Panc1 (cell line): Measurements from ENCODE around the gene SDR9C7. TPM values are rescaled to one million over a fixed set of nuclear protein-coding genes. Genes with fewer than 3 reads are reported as not detected.

ENCODE experiments used
- ATAC-seq: fragments of 200-7000 bp; cut with Tn5 transposase; 2 replicates; pipeline ENCODE4 v1.9.1; 2020; ENCODE audit warnings: mild to moderate bottlenecking, moderate library complexity
- BruUV-seq: library from RNA; stranded (reverse); fragments of 400-500 nt; replicated peaks from 2 replicates; lab custom pipeline; 2021; lab: Mats Ljungman, UMichigan
- CTCF ChIA-PET: fragments of 300-600 bp; sonication (Branson Sonifier 250); formaldehyde crosslinking; loops from one replicate; lab custom pipeline; 2022; ENCODE audit warnings: antibody characterized with exemption; lab: Charles Lee
- POLR2A ChIA-PET: fragments of 300-600 bp; sonication (Branson Sonifier 250); formaldehyde crosslinking; loops from one replicate; lab custom pipeline; 2022; ENCODE audit warnings: antibody characterized with exemption; lab: Charles Lee
- DNase-seq: peaks from one replicate; pipeline ENCODE4 v3.0.0-alpha.2; 2010; ENCODE audit warnings: low read depth, low spot score
- H3K27ac ChIP-seq: 2 replicates; pipeline ENCODE4 v1.5.1; 2011; ENCODE audit warnings: mild to moderate bottlenecking, low read length, inconsistent platforms
- H3K27me3 ChIP-seq: fragments of 200-500 bp; sonication (Bioruptor generic); 2 replicates; pipeline ENCODE4 v1.6.0; 2014; ENCODE audit warnings: low read length, inconsistent platforms; ENCODE audit not compliant: control insufficient read depth, insufficient read depth
- H3K36me3 ChIP-seq: fragments of 200-500 bp; sonication (Bioruptor generic); 2 replicates; pipeline ENCODE4 v1.5.1; 2014; ENCODE audit warnings: inconsistent platforms, mild to moderate bottlenecking, low read length, moderate library complexity; ENCODE audit not compliant: control insufficient read depth, insufficient read depth
- H3K4me1 ChIP-seq: 2 replicates; pipeline ENCODE4 v1.5.1; 2011; ENCODE audit warnings: inconsistent platforms, mild to moderate bottlenecking, low read length, moderate library complexity; ENCODE audit not compliant: control insufficient read depth, insufficient read depth
- H3K4me3 ChIP-seq, 2 experiments: 2 replicates each; pipeline ENCODE4 v1.5.1; 2011 to 2012; ENCODE audit warnings: low read depth in 2 of 2, low read length in 2 of 2, mild to moderate bottlenecking in 2 of 2, inconsistent platforms in 1 of 2, moderate library complexity in 1 of 2
- H3K9me3 ChIP-seq: fragments of 200-500 bp; sonication (Bioruptor generic); 2 replicates; pipeline ENCODE4 v1.5.1; 2014; ENCODE audit warnings: low read depth, mild to moderate bottlenecking, inconsistent platforms, low read length, moderate library complexity; ENCODE audit not compliant: control insufficient read depth, insufficient read depth
- CTCF ChIP-seq: fragments of 450-650 bp; IDR thresholded peaks from 2 replicates; pipeline ENCODE4 v1.5.1; 2017; ENCODE audit warnings: mild to moderate bottlenecking
- POLR2AphosphoS5 ChIP-seq: IDR thresholded peaks from 2 replicates; pipeline ENCODE4 v1.6.1; 2012; ENCODE audit warnings: mild to moderate bottlenecking, low read depth, low read length, moderate library complexity
- REST ChIP-seq, 2 experiments: IDR thresholded peaks; 2 replicates each; pipeline ENCODE4 v1.6.1; 2011 to 2012; ENCODE audit warnings: low read depth in 2 of 2, control low read depth in 1 of 2, low read length in 1 of 2, mild to moderate bottlenecking in 1 of 2, moderate library complexity in 1 of 2; ENCODE audit not compliant: insufficient read depth in 1 of 2
- SIN3A ChIP-seq: IDR thresholded peaks from 2 replicates; pipeline ENCODE4 v1.6.1; 2012; ENCODE audit warnings: low read depth, mild to moderate bottlenecking, low read length, moderate library complexity, borderline replicate concordance; ENCODE audit not compliant: insufficient read depth
- TCF7L2 ChIP-seq: IDR thresholded peaks from 2 replicates; pipeline ENCODE4 v1.6.1; 2011; ENCODE audit warnings: mild to moderate bottlenecking, low read depth, low read length, inconsistent platforms
- in situ Hi-C: cut with HindIII; loops from 2 replicates; pipeline ENCODE4 v1.10.0; 2016; ENCODE audit warnings: low sequenced_read_pairs, low pct_unique_long_range_greater_than_20kb
- intact Hi-C: fragments of 100-400 bp; cut with micrococcal nuclease; formaldehyde crosslinking; loops from one replicate; pipeline ENCODE4 v1.10.0; 2022; ENCODE audit not compliant: unreplicated experiment
- total RNA-seq: library from RNA; stranded (reverse); gene quantifications from one replicate; pipeline ENCODE4 v1.2.1, GENCODE V29; 2021; ENCODE audit not compliant: unreplicated experiment

SDR9C7 gene
- total RNA-seq, 1 experiment from 2014 or later: not detected

- Histone ChIP-seq H3K27ac (no peak overlapping the region), H3K4me1 (no peaks in the 10 kb centered on the region), H3K36me3 (no peaks in the 10 kb centered on the region), H3K9me3 (no peaks in the 10 kb centered on the region), H3K4me3 (no peak overlapping the region), H3K27me3 (peaks cover 3% of the 10 kb centered on the region; the same call in 1 of the 2 replicates)
- ATAC-seq: no peak
- ChIA-PET POLR2A (no interaction called here), CTCF (no interaction called here)
- no TSS peak for BruUV-seq
- no peak for DNase-seq
- no peak for TF ChIP-seq POLR2AphosphoS5
- no peak for TF ChIP-seq TCF7L2
- no peak for TF ChIP-seq CTCF
- no peak for TF ChIP-seq SIN3A
- TF ChIP-seq REST (IDR thresholded peaks at IDR 0.05; ENCODE audit: insufficient read depth in 1 of 2, low read depth in 2 of 2, low read length in 1 of 2): no peak
- in situ Hi-C loops: no loop called here
- intact Hi-C loops: no loop called here
Measured at GRCh38 chr12:56922031-56922430, 12.2 kb downstream of the SDR9C7 start.

- DNase-seq: no peak
- no peak overlapping the region for H3K4me3 ChIP-seq
Measured at GRCh38 chr12:56921346-56921745, 12.9 kb downstream of the SDR9C7 start.

More at GRCh38 chr12:56921346-56921745, 12.9 kb downstream of the SDR9C7 start:
- ChIA-PET CTCF (no interaction called here), POLR2A (no interaction called here)
- no peak for ATAC-seq
- BruUV-seq: no TSS peak
- Histone ChIP-seq H3K4me1 (no peaks in the 10 kb centered on the region), H3K27ac (no peak overlapping the region), H3K9me3 (no peaks in the 10 kb centered on the region), H3K27me3 (no peaks in the 10 kb centered on the region), H3K36me3 (no peaks in the 10 kb centered on the region)
- in situ Hi-C loops (no loop called here), intact Hi-C loops (no loop called here)
- TF ChIP-seq TCF7L2: no peak
- TF ChIP-seq REST (IDR thresholded peaks at IDR 0.05; ENCODE audit: insufficient read depth in 1 of 2, low read depth in 2 of 2, low read length in 1 of 2): no peak
- TF ChIP-seq POLR2AphosphoS5: no peak
- no peak for TF ChIP-seq CTCF
- TF ChIP-seq SIN3A: no peak
